Neural progenitor cell (in vitro differentiated cells): ENCODE results near the gene RIMKLB. TPM values are rescaled to one million over a fixed set of nuclear protein-coding genes. Genes with fewer than 3 reads are reported as not detected.
A peak's percentile ranks its signal among the peaks of the same experiment; 100 is the strongest.

ENCODE experiments used
- DNase-seq: peaks from one replicate; pipeline ENCODE4 v3.0.0-alpha.2; 2016; ENCODE audit warnings: low spot score
- H2AFZ ChIP-seq: fragments of 200-600 bp; sonication (generic); replicated peaks from 2 replicates; pipeline ENCODE4 v1.6.1; 2016; ENCODE audit warnings: antibody characterized with exemption
- H3F3A ChIP-seq: fragments of 200-600 bp; sonication (generic); 2 replicates; pipeline ENCODE4 v1.6.1; 2016; ENCODE audit warnings: antibody characterized with exemption, low read depth
- H3K27ac ChIP-seq: fragments of 200-600 bp; sonication (generic); 2 replicates; pipeline ENCODE4 v1.5.1; 2016; ENCODE audit warnings: mild to moderate bottlenecking
- H3K27me3 ChIP-seq: fragments of 200-600 bp; sonication (generic); 2 replicates; pipeline ENCODE4 v1.6.1; 2016; ENCODE audit warnings: mild to moderate bottlenecking, moderate library complexity
- H3K36me3 ChIP-seq: fragments of 200-600 bp; sonication (generic); 2 replicates; pipeline ENCODE4 v1.5.1; 2016
- H3K4me1 ChIP-seq: fragments of 200-600 bp; sonication (generic); 2 replicates; pipeline ENCODE4 v1.6.1; 2016; ENCODE audit warnings: mixed run types
- H3K4me2 ChIP-seq: fragments of 200-600 bp; sonication (generic); 2 replicates; pipeline ENCODE4 v1.6.1; 2016
- H3K4me3 ChIP-seq: fragments of 200-600 bp; sonication (generic); 2 replicates; pipeline ENCODE4 v1.5.1; 2016
- H3K79me2 ChIP-seq: fragments of 200-600 bp; sonication (generic); 2 replicates; pipeline ENCODE4 v1.6.1; 2016; ENCODE audit warnings: low read depth
- H3K9ac ChIP-seq: fragments of 200-600 bp; sonication (generic); 2 replicates; pipeline ENCODE4 v1.6.1; 2016
- H3K9me3 ChIP-seq: fragments of 200-600 bp; sonication (generic); 2 replicates; pipeline ENCODE4 v1.5.1; 2016; ENCODE audit warnings: low read depth
- H4K20me1 ChIP-seq: fragments of 200-600 bp; sonication (generic); 2 replicates; pipeline ENCODE4 v1.6.1; 2016; ENCODE audit warnings: low read depth
- H3K27ac Mint-ChIP-seq: 3 replicates; pipeline ENCODE4 v1.8.0; 2021; ENCODE audit warnings: mixed read lengths
- H3K27me3 Mint-ChIP-seq: 2 replicates; pipeline ENCODE4 v1.8.0; 2022; ENCODE audit warnings: low read depth, mild to moderate bottlenecking, inconsistent platforms, moderate library complexity, mixed read lengths; ENCODE audit not compliant: insufficient read depth
- H3K36me3 Mint-ChIP-seq: 3 replicates; pipeline ENCODE4 v1.8.0; 2021; ENCODE audit warnings: mixed read lengths
- H3K4me1 Mint-ChIP-seq: 3 replicates; pipeline ENCODE4 v1.8.0; 2021; ENCODE audit warnings: mixed read lengths
- H3K4me3 Mint-ChIP-seq: 3 replicates; pipeline ENCODE4 v1.8.0; 2021; ENCODE audit warnings: mild to moderate bottlenecking, moderate library complexity, mixed read lengths
- H3K9me3 Mint-ChIP-seq: 3 replicates; pipeline ENCODE4 v1.8.0; 2020; ENCODE audit warnings: mixed read lengths
- EZH2 ChIP-seq: fragments of 200-600 bp; sonication (generic); IDR thresholded peaks from 2 replicates; pipeline ENCODE4 v1.6.1; 2017; ENCODE audit warnings: antibody characterized with exemption, mild to moderate bottlenecking, moderate library complexity
- EZH2phosphoT487 ChIP-seq: fragments of 200-600 bp; sonication (generic); IDR thresholded peaks from 2 replicates; pipeline ENCODE4 v1.6.1; 2017; ENCODE audit warnings: antibody characterized with exemption
- total RNA-seq: library from RNA; depleted of rRNA; stranded (reverse); fragments of >200 nt; gene quantifications from 2 replicates; pipeline ENCODE4 v1.2.3, GENCODE V29; 2015; ENCODE audit warnings: low replicate concordance
- TF ChIP-seq, protein P1 (sequence below): fragments of 200-600 bp; sonication (generic); IDR thresholded peaks from 2 replicates; pipeline ENCODE4 v1.5.1; 2017; ENCODE audit warnings: antibody characterized with exemption, mild to moderate bottlenecking

The RIMKLB gene
- total RNA-seq, 1 donor from 2014 or later: 131 TPM

DNA sequence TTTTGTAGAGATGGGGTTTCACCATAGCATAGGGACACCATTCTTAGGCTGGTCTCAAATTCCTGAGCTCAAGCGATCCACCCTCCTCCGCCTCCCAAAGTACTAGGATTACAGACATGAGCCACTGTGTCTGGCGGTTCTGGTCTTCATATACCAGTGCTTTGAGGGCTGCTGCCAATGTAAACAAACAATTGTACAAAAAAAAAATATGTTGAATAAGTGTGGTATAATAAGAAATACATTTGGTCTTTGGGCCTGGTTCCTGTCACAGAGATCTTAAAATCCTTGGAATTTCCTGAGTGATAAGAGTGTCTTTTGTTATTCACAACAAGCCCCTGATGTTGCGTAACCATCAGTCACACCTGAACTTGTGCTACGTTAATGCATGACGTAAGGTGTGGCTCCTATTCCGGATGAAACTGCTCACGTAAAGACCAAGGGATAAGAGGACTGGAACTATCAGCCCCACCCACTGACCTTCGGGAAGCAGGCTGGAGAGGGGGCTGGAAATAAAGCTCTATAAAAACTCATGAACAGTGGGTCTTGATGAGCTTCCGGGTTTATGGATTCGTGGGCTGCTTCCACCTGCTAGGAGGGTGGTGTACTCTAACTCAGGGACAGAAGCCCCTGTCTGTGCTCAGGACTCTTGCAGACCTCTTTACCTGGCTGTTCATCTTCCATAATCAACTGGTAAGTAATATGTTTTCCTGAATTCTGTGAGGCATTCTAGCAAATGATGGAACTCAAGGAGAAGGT lies 16.5 kb upstream of the RIMKLB start:
- no peaks in the 10 kb centered on the region for H3K36me3 ChIP-seq
- H2AFZ ChIP-seq: no peak overlapping the region
- H3K27me3 ChIP-seq: no peaks in the 10 kb centered on the region
- DNase-seq: no peak
- no peak overlapping the region for H3K9ac ChIP-seq
- H3K9me3 Mint-ChIP-seq: peaks cover 4% of the 10 kb centered on the region
- H3K4me1 ChIP-seq: peaks cover 8% of the 10 kb centered on the region
- no peaks in the 10 kb centered on the region for H3K9me3 ChIP-seq
- no peaks in the 10 kb centered on the region for H3K79me2 ChIP-seq
- peaks cover 4% of the 10 kb centered on the region for H3K4me1 Mint-ChIP-seq
- no peak for TF ChIP-seq EZH2phosphoT487
- no peak for TF ChIP-seq EZH2
- TF ChIP-seq, protein P1, sequence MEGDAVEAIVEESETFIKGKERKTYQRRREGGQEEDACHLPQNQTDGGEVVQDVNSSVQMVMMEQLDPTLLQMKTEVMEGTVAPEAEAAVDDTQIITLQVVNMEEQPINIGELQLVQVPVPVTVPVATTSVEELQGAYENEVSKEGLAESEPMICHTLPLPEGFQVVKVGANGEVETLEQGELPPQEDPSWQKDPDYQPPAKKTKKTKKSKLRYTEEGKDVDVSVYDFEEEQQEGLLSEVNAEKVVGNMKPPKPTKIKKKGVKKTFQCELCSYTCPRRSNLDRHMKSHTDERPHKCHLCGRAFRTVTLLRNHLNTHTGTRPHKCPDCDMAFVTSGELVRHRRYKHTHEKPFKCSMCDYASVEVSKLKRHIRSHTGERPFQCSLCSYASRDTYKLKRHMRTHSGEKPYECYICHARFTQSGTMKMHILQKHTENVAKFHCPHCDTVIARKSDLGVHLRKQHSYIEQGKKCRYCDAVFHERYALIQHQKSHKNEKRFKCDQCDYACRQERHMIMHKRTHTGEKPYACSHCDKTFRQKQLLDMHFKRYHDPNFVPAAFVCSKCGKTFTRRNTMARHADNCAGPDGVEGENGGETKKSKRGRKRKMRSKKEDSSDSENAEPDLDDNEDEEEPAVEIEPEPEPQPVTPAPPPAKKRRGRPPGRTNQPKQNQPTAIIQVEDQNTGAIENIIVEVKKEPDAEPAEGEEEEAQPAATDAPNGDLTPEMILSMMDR: no peak
- H3K4me2 ChIP-seq: no peak overlapping the region
- H3K36me3 Mint-ChIP-seq: no peaks in the 10 kb centered on the region
- no peak overlapping the region for H3K4me3 ChIP-seq
- H3K27ac ChIP-seq: no peak overlapping the region
- H3K27me3 Mint-ChIP-seq: no peaks in the 10 kb centered on the region
- H4K20me1 ChIP-seq: no peaks in the 10 kb centered on the region
- H3F3A ChIP-seq: no peaks in the 10 kb centered on the region
- H3K4me3 Mint-ChIP-seq: no peak overlapping the region
- no peak overlapping the region for H3K27ac Mint-ChIP-seq

DNA sequence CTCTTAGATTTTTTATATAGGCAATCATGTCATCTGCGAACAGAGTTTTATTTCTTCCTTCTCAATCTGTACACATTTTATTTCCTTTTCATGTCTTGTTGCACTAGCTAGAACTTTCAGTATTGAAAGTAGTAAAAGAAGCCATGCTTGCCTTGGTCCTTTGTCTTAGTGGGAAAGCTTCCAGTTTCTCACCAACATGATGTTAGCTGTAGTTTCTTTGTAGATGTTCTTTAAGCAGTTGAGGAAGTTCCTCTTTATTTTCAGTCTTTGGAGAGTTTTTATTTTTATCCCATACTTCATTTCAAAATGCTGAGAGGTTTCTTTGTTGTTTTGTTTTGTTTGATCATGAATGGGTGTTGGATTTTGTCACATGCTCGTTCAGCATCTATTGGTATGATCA lies 12.7 kb upstream of the RIMKLB start:
- Histone ChIP-seq H3F3A (peaks cover 13% of the 10 kb centered on the region), H3K27ac (no peak overlapping the region), H3K79me2 (no peaks in the 10 kb centered on the region), H3K9me3 (no peaks in the 10 kb centered on the region), H4K20me1 (no peaks in the 10 kb centered on the region), H3K4me3 (no peak overlapping the region), H2AFZ (no peak overlapping the region), H3K9ac (no peak overlapping the region), H3K4me1 (peaks cover 20% of the 10 kb centered on the region), H3K36me3 (no peaks in the 10 kb centered on the region), H3K27me3 (no peaks in the 10 kb centered on the region), H3K4me2 (no peak overlapping the region)
- Mint-ChIP-seq H3K4me1 (peaks cover 11% of the 10 kb centered on the region), H3K9me3 (peaks cover 4% of the 10 kb centered on the region), H3K27ac (no peak overlapping the region), H3K27me3 (no peaks in the 10 kb centered on the region), H3K36me3 (no peaks in the 10 kb centered on the region), H3K4me3 (peak overlapping the region; percentile 3)
- TF ChIP-seq, protein P1: no peak
- TF ChIP-seq EZH2phosphoT487 (no peak), EZH2 (no peak)
- DNase-seq: no peak

DNA sequence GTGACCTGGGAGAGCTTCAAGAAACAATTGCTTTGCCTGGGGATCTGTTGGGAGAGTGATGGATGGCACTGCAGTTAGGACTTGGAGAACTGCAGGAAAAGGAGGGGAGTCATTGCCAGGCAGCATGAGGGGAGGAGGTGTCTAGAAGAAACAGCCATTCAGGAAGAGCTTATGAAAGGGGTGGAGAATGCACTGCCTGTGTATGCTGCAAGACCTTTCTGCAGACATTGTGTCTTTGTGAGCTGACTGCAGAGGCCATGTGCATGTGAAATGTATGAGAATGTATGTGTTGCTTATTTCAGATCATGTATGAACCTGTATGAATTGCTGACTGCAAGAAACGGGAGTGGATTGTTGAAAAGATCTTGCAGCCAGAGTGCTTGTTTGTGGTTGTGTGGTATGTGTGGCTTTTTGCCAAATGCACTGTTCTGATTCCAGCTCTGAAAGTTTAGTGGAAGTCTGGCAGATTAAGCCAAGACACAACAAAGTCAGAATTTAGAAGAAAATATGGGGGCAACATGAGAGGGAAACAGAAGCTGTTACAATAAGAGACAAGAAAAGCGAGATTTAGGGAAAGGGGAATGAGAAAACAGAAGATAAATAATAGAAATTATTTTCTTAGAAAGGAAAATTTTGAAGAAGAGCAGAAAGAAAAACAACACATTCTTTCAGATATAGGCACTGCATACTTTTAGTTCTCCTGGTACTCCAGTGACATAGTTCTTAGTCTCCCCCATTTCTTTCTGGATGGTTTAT lies 9.8 kb upstream of the RIMKLB start:
- H3K4me1 ChIP-seq: peaks cover 37% of the 10 kb centered on the region
- peaks cover 37% of the 10 kb centered on the region for H3F3A ChIP-seq
- peak overlapping the region; percentile 75 for H2AFZ ChIP-seq
- H3K27me3 Mint-ChIP-seq: no peaks in the 10 kb centered on the region
- no peak overlapping the region for H3K9ac ChIP-seq
- no peak overlapping the region for H3K4me3 ChIP-seq
- H3K4me2 ChIP-seq: no peak overlapping the region
- H3K9me3 ChIP-seq: no peaks in the 10 kb centered on the region
- TF ChIP-seq, protein P1: no peak
- TF ChIP-seq EZH2phosphoT487: no peak
- no peak for TF ChIP-seq EZH2
- no peak overlapping the region for H3K27ac ChIP-seq
- H3K27me3 ChIP-seq: no peaks in the 10 kb centered on the region
- H3K36me3 Mint-ChIP-seq: no peaks in the 10 kb centered on the region
- H3K27ac Mint-ChIP-seq: no peak overlapping the region
- H3K9me3 Mint-ChIP-seq: peaks cover 4% of the 10 kb centered on the region
- no peaks in the 10 kb centered on the region for H4K20me1 ChIP-seq
- H3K36me3 ChIP-seq: no peaks in the 10 kb centered on the region
- H3K4me3 Mint-ChIP-seq: no peak overlapping the region
- H3K4me1 Mint-ChIP-seq: peaks cover 29% of the 10 kb centered on the region
- peak; percentile 26 for DNase-seq
- H3K79me2 ChIP-seq: no peaks in the 10 kb centered on the region
